Panc1 (cell line): Measurements from ENCODE around the gene PNRC2. TPM values are rescaled to one million over a fixed set of nuclear protein-coding genes. Genes with fewer than 3 reads are reported as not detected.

Experiments used
- ATAC-seq: fragments of 200-7000 bp; cut with Tn5 transposase; 2 replicates; pipeline ENCODE4 v1.9.1; 2020; ENCODE audit warnings: mild to moderate bottlenecking, moderate library complexity
- BruUV-seq: library from RNA; stranded (reverse); fragments of 400-500 nt; replicated peaks from 2 replicates; lab custom pipeline; 2021; lab: Mats Ljungman, UMichigan
- CTCF ChIA-PET: fragments of 300-600 bp; sonication (Branson Sonifier 250); formaldehyde crosslinking; loops from one replicate; lab custom pipeline; 2022; ENCODE audit warnings: antibody characterized with exemption; lab: Charles Lee
- POLR2A ChIA-PET: fragments of 300-600 bp; sonication (Branson Sonifier 250); formaldehyde crosslinking; loops from one replicate; lab custom pipeline; 2022; ENCODE audit warnings: antibody characterized with exemption; lab: Charles Lee
- DNase-seq: peaks from one replicate; pipeline ENCODE4 v3.0.0-alpha.2; 2010; ENCODE audit warnings: low read depth, low spot score
- H3K27ac ChIP-seq: 2 replicates; pipeline ENCODE4 v1.5.1; 2011; ENCODE audit warnings: mild to moderate bottlenecking, low read length, inconsistent platforms
- H3K27me3 ChIP-seq: fragments of 200-500 bp; sonication (Bioruptor generic); 2 replicates; pipeline ENCODE4 v1.6.0; 2014; ENCODE audit warnings: low read length, inconsistent platforms; ENCODE audit not compliant: control insufficient read depth, insufficient read depth
- H3K36me3 ChIP-seq: fragments of 200-500 bp; sonication (Bioruptor generic); 2 replicates; pipeline ENCODE4 v1.5.1; 2014; ENCODE audit warnings: inconsistent platforms, mild to moderate bottlenecking, low read length, moderate library complexity; ENCODE audit not compliant: control insufficient read depth, insufficient read depth
- H3K4me1 ChIP-seq: 2 replicates; pipeline ENCODE4 v1.5.1; 2011; ENCODE audit warnings: inconsistent platforms, mild to moderate bottlenecking, low read length, moderate library complexity; ENCODE audit not compliant: control insufficient read depth, insufficient read depth
- H3K4me3 ChIP-seq, 2 experiments: 2 replicates each; pipeline ENCODE4 v1.5.1; 2011 to 2012; ENCODE audit warnings: low read depth in 2 of 2, low read length in 2 of 2, mild to moderate bottlenecking in 2 of 2, inconsistent platforms in 1 of 2, moderate library complexity in 1 of 2
- H3K9me3 ChIP-seq: fragments of 200-500 bp; sonication (Bioruptor generic); 2 replicates; pipeline ENCODE4 v1.5.1; 2014; ENCODE audit warnings: low read depth, mild to moderate bottlenecking, inconsistent platforms, low read length, moderate library complexity; ENCODE audit not compliant: control insufficient read depth, insufficient read depth
- CTCF ChIP-seq: fragments of 450-650 bp; IDR thresholded peaks from 2 replicates; pipeline ENCODE4 v1.5.1; 2017; ENCODE audit warnings: mild to moderate bottlenecking
- POLR2AphosphoS5 ChIP-seq: IDR thresholded peaks from 2 replicates; pipeline ENCODE4 v1.6.1; 2012; ENCODE audit warnings: mild to moderate bottlenecking, low read depth, low read length, moderate library complexity
- SIN3A ChIP-seq: IDR thresholded peaks from 2 replicates; pipeline ENCODE4 v1.6.1; 2012; ENCODE audit warnings: low read depth, mild to moderate bottlenecking, low read length, moderate library complexity, borderline replicate concordance; ENCODE audit not compliant: insufficient read depth
- TCF7L2 ChIP-seq: IDR thresholded peaks from 2 replicates; pipeline ENCODE4 v1.6.1; 2011; ENCODE audit warnings: mild to moderate bottlenecking, low read depth, low read length, inconsistent platforms
- in situ Hi-C: cut with HindIII; loops from 2 replicates; pipeline ENCODE4 v1.10.0; 2016; ENCODE audit warnings: low sequenced_read_pairs, low pct_unique_long_range_greater_than_20kb
- intact Hi-C: fragments of 100-400 bp; cut with micrococcal nuclease; formaldehyde crosslinking; loops from one replicate; pipeline ENCODE4 v1.10.0; 2022; ENCODE audit not compliant: unreplicated experiment
- total RNA-seq: library from RNA; stranded (reverse); gene quantifications from one replicate; pipeline ENCODE4 v1.2.1, GENCODE V29; 2021; ENCODE audit not compliant: unreplicated experiment
- TF ChIP-seq, protein P1 (sequence below), 2 experiments: IDR thresholded peaks; 2 replicates each; pipeline ENCODE4 v1.6.1; 2011 to 2012; ENCODE audit warnings: low read depth in 2 of 2, control low read depth in 1 of 2, low read length in 1 of 2, mild to moderate bottlenecking in 1 of 2, moderate library complexity in 1 of 2; ENCODE audit not compliant: insufficient read depth in 1 of 2

PNRC2 gene
- total RNA-seq, 1 experiment from 2014 or later = 97.4 TPM

DNA sequence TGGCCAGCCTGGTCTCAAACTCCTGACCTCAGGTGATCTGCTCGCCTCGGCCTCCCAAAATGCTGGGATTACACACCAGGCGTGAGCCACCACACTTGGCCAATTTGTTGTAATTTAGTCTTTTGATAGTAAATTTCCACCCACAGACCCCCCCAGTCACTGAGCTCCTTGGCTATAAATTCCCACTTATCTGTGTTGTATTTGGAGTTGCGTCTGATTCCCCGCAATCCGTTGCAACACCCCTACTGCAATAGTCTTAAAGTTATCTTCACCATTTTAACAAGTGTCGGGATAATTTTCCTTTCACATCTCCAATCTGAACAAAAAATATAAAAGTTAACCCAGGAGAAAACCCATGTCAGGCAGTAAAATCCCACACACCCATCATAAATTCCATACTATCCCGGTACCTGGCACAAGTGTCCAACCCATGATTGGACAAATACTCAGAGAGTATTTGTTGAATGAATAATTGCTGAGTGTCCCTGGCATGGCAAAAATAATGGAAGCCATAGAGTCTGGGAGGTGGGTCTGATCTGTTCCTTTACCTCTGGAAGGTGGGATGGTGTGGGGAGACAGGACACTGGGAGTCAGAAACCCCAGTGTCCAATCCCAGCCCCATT, 37.2 kb upstream of the PNRC2 start:
- TF ChIP-seq POLR2AphosphoS5 = no peak
- TF ChIP-seq TCF7L2 = no peak
- TF ChIP-seq, protein P1, sequence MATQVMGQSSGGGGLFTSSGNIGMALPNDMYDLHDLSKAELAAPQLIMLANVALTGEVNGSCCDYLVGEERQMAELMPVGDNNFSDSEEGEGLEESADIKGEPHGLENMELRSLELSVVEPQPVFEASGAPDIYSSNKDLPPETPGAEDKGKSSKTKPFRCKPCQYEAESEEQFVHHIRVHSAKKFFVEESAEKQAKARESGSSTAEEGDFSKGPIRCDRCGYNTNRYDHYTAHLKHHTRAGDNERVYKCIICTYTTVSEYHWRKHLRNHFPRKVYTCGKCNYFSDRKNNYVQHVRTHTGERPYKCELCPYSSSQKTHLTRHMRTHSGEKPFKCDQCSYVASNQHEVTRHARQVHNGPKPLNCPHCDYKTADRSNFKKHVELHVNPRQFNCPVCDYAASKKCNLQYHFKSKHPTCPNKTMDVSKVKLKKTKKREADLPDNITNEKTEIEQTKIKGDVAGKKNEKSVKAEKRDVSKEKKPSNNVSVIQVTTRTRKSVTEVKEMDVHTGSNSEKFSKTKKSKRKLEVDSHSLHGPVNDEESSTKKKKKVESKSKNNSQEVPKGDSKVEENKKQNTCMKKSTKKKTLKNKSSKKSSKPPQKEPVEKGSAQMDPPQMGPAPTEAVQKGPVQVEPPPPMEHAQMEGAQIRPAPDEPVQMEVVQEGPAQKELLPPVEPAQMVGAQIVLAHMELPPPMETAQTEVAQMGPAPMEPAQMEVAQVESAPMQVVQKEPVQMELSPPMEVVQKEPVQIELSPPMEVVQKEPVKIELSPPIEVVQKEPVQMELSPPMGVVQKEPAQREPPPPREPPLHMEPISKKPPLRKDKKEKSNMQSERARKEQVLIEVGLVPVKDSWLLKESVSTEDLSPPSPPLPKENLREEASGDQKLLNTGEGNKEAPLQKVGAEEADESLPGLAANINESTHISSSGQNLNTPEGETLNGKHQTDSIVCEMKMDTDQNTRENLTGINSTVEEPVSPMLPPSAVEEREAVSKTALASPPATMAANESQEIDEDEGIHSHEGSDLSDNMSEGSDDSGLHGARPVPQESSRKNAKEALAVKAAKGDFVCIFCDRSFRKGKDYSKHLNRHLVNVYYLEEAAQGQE (IDR thresholded peaks at IDR 0.05; ENCODE audit: insufficient read depth in 1 of 2, low read depth in 2 of 2, low read length in 1 of 2) = no peak
- no peak for TF ChIP-seq SIN3A
- TF ChIP-seq CTCF = no peak
- ATAC-seq (no peak), DNase-seq (no peak)
- H3K9me3 ChIP-seq = no peaks in the 10 kb centered on the region
- intact Hi-C loops (no loop called here), in situ Hi-C loops (no loop called here)
- H3K27me3 ChIP-seq = no peaks in the 10 kb centered on the region
- H3K36me3 ChIP-seq = no peaks in the 10 kb centered on the region
- CTCF ChIA-PET = interaction anchor here (0.6 kb wide), 1 partner anchor 328 kb away, joined by 3 read pairs; no protein-coding TSS in a partner anchor
- POLR2A ChIA-PET = no interaction called here
- no peaks in the 10 kb centered on the region for H3K4me1 ChIP-seq
- H3K4me3 ChIP-seq = no peak overlapping the region
- BruUV-seq = no TSS peak
- H3K27ac ChIP-seq = no peak overlapping the region

DNA sequence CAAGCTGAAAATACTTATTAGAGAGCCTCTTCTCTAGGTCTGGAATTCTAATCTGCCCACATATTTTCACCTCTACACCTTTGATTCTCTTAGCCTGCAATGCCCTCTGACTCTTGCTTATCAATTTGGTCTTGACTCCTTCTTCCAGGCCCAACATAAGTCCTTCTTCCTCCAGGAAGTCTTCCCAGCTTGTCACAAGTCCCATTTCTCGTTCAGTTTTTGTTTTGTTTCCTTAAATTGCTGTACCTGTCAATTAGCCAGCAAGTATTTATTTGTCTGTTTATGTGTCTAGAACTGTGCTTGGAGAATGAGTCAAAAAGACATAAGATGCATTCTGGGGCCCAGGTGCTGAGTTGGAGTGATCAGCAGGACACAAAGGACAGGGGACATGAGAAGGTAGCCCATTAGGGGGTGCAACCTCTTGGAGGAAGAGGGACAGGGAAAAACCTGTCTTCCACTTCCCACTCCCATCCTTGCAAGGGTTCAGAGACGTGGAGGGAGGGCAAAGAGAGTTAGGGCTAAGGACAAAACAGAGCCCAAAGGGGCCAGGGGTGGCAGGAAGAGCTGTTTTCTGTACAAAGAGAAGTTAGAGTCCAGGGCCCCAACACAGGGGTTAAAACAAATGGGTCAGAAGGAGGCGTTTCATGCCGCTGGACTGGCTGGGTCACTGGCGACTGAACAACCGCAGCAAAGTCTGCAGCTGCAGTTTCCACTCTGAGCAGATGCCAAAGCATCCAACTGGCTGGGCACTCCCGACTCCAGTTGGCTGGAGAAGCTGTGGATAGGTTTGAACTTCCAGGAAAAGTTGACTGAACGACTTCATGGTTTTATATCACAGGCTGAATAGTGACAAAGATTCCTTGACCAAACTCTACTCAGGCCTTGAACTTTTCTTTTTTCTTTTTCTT, 35.8 kb upstream of the PNRC2 start:
- ATAC-seq = no peak
- Histone ChIP-seq H3K36me3 (no peaks in the 10 kb centered on the region), H3K4me3 (no peak overlapping the region), H3K27ac (no peak overlapping the region), H3K9me3 (no peaks in the 10 kb centered on the region), H3K4me1 (no peaks in the 10 kb centered on the region), H3K27me3 (no peaks in the 10 kb centered on the region)
- intact Hi-C loops = no loop called here
- DNase-seq = no peak
- TF ChIP-seq POLR2AphosphoS5 (no peak), TCF7L2 (no peak), CTCF (no peak), SIN3A (no peak)
- TF ChIP-seq, protein P1 (IDR thresholded peaks at IDR 0.05; ENCODE audit: insufficient read depth in 1 of 2, low read depth in 2 of 2, low read length in 1 of 2) = no peak
- in situ Hi-C loops = no loop called here
- POLR2A ChIA-PET = interaction anchor here (0.9 kb wide), 1 partner anchor 34 kb away, joined by 3 read pairs; no protein-coding TSS in a partner anchor
- BruUV-seq = no TSS peak
- CTCF ChIA-PET = interaction anchor here (0.6 kb wide), 1 partner anchor 758 kb away, joined by 13 read pairs; no protein-coding TSS in a partner anchor
